ENCODE data around the gene ARMH1.
"Not testable (repeated sequence)": the region's sequence is repeated elsewhere in the genome, so short reads cannot be mapped to it uniquely, and the experiment has no call there.

Gene ARMH1

DNA sequence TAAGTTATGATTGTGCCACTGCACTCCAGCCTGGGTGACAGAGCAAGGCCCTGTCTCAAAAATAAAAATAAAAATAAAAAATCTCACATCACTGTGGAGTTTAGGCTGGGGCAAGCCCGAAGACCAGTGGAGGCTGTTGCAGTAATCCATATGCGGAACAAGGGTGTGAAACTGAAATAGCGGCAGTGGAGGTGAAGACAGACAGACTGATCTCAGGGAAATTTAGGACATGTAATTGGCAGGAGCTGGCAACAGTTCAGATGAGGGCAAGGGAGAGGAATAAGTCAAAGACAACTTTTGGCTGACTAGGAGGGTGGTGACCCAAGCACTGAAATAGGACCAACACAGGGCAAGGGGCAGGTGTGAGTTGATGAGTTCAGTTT, 8.4 kb downstream of the ARMH1 start:
- Histone ChIP-seq H3K4me1 (peaks cover 2% of the 10 kb centered on the region; the same call in 1 of the 2 replicates), H3K27me3 (ENCODE audit: low read depth) (no peaks in the 10 kb centered on the region), H3K36me3 (replicated peaks) (no peaks in the 10 kb centered on the region), H3K4me3 (no peak overlapping the region), H3K9me3 (no peaks in the 10 kb centered on the region; the same call in 1 of the 2 replicates)
- DNase-seq (ENCODE audit: low spot score in 2 of 2): no peak
- in situ Hi-C loops (cut with MboI; ENCODE audit: low sequenced_read_pairs): no loop called here

DNA sequence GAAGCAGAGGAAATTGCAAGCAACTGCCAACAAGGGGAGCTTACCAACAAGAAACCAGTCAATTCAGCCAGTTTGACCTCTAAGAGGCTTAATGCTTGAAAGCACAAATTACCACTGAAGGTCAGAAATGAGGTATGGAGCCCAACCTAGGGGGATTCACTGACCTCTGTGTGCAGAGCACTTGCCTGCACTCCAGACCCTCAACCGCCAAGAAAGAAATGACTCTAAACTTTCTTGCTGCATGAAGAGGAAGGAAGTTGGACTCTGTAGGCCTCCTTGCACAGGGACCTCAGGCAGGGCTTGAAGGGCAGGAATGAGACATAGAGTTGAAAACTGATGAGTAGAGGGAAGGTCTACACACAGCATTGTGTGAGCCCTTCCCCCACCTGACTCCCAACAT, 10.0 kb downstream of the ARMH1 start:
- no peak overlapping the region for H3K4me3 ChIP-seq
- H3K36me3 ChIP-seq (replicated peaks): no peaks in the 10 kb centered on the region
- in situ Hi-C loops (cut with MboI; ENCODE audit: low sequenced_read_pairs): no loop called here
- no peaks in the 10 kb centered on the region; the same call in 1 of the 2 replicates for H3K9me3 ChIP-seq
- H3K27me3 ChIP-seq (ENCODE audit: low read depth): no peaks in the 10 kb centered on the region
- H3K4me1 ChIP-seq: peaks cover 16% of the 10 kb centered on the region
- no peak for DNase-seq (ENCODE audit: low spot score in 2 of 2)

DNA sequence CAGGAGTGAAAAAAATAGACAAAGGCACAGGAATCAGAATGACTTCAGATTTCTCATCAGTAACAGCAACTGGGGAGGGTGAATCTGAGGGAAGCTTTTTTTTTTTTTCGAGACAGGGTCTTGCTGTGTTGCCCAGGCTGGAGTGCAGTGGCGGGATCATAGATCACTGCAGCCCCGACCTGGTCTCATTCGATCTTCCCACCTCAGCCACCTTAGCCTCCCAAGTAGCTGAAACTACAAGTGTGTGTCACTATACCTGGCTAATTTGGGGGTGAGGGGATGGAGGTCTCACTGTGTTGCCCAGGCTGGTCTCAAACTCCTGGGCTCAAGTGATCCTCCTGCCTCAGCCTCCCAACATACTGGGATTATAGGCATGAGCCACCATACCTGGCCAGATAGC, 10.7 kb downstream of the ARMH1 start:
- Histone ChIP-seq H3K36me3 (replicated peaks) (no peaks in the 10 kb centered on the region), H3K4me1 (peaks cover 23% of the 10 kb centered on the region), H3K27me3 (ENCODE audit: low read depth) (no peaks in the 10 kb centered on the region), H3K9me3 (no peaks in the 10 kb centered on the region; the same call in 1 of the 2 replicates), H3K4me3 (no peak overlapping the region)
- in situ Hi-C loops (cut with MboI; ENCODE audit: low sequenced_read_pairs): no loop called here
- DNase-seq (ENCODE audit: low spot score in 2 of 2): no peak

DNA sequence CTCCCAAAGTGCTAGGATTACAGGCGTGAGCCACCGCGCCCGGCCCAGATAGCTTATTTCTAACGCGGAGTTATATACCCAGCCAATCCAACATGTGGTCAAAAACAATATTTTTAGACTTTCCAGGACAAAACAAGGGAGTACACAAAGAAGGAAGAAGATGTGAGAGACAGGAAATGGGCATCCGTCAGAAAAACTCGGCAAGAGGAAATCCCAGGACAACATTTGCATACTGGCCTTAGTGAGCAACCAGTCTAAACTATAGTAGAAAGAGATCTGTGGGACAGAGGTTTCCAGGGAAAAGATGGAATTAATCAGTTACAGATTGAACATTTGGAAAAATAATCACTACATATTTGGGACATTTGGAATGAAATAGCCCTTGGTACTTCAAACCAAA, 11.4 kb downstream of the ARMH1 start:
- no peak for DNase-seq (ENCODE audit: low spot score in 2 of 2)
- no peak overlapping the region for H3K4me3 ChIP-seq
- no peaks in the 10 kb centered on the region; the same call in 1 of the 2 replicates for H3K9me3 ChIP-seq
- peaks cover 24% of the 10 kb centered on the region for H3K4me1 ChIP-seq
- in situ Hi-C loops (cut with MboI; ENCODE audit: low sequenced_read_pairs): no loop called here
- H3K36me3 ChIP-seq (replicated peaks): no peaks in the 10 kb centered on the region
- H3K27me3 ChIP-seq (ENCODE audit: low read depth): no peaks in the 10 kb centered on the region

DNA sequence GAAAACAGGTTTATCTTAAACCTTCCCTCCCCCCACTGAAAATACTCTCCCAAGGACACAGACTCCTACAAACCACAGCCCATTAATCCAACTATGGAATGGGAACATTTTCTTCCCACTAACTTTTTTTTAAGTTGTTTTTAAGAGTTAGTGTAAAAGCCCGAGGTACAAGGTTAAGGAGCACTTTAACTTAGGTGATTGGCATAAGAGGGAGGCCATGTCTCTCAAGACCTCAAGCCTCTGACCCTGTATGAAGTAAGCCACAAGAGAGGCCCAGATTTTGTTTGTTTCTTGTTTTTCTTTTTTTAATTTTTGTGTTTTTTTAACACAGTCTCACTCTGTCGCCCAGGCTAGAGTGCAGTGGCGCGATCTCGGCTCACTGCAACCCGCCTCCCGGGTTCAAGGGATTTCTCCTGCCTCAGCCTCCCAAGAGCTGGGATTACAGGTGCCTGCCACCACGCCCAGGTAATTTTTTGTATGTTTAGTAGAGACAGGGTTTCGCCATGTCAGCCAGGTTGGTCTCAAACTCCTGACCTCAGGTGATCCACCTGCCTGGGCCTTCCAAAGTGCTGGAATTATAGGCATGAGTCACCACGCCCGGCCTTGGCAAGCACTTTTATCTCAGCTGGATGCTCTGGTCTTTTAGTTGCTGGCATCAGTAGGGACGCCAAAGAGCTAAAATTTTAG, 14.4 kb downstream of the ARMH1 start:
- no peak for DNase-seq (ENCODE audit: low spot score in 2 of 2)
- Histone ChIP-seq H3K9me3 (no peaks in the 10 kb centered on the region), H3K27me3 (ENCODE audit: low read depth) (no peaks in the 10 kb centered on the region), H3K36me3 (replicated peaks) (no peaks in the 10 kb centered on the region), H3K4me3 (no peak overlapping the region), H3K4me1 (peaks cover 22% of the 10 kb centered on the region)
- in situ Hi-C loops (cut with MboI; ENCODE audit: low sequenced_read_pairs): no loop called here

DNA sequence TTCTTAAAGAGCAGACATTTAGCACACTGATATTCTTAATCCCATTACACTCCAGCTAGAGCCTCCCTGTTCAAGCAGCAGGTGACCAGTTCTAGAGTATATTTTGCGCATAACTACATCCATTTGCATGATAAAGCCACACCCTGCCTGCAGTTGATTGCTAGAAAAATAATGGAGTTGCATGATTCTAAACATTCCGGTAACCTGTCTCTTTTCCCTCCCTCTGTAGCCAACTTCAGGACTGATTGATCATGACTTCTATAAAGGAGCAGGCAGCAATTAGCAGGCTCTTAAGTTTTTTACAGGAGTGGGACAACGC, 14.9 kb downstream of the ARMH1 start:
- H3K4me1 ChIP-seq: peaks cover 22% of the 10 kb centered on the region
- H3K36me3 ChIP-seq (replicated peaks): no peaks in the 10 kb centered on the region
- H3K27me3 ChIP-seq (ENCODE audit: low read depth): no peaks in the 10 kb centered on the region
- no peaks in the 10 kb centered on the region for H3K9me3 ChIP-seq
- H3K4me3 ChIP-seq: no peak overlapping the region
- DNase-seq (ENCODE audit: low spot score in 2 of 2): peak; percentile 57 to 91
- in situ Hi-C loops (cut with MboI; ENCODE audit: low sequenced_read_pairs): no loop called here

DNA sequence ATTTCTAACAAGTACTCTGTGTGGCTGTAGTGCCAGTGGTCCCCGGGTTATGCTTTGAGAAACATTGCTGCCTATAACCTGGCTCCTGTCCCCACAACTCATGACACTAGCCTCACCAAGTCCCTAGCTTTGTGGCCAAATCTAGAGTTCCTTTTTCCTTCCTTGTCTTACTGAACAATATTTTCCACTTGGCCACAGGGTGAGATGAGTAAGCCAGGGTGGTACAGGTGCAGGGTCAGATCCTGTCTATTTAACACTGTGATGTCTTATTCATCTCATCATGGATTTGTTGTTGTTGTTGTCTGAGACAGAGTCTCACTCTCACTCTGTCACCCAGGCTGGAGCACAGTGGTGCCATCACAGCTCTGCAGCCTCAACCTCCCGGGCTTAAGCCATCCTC, 18.6 kb downstream of the ARMH1 start:
- DNase-seq (ENCODE audit: low spot score in 2 of 2): no peak
- no peaks in the 10 kb centered on the region for H3K27me3 ChIP-seq (ENCODE audit: low read depth)
- H3K4me1 ChIP-seq: peaks cover 22% of the 10 kb centered on the region
- in situ Hi-C loops (cut with MboI; ENCODE audit: low sequenced_read_pairs): no loop called here
- H3K4me3 ChIP-seq: no peak overlapping the region
- H3K36me3 ChIP-seq (replicated peaks): no peaks in the 10 kb centered on the region
- no peaks in the 10 kb centered on the region for H3K9me3 ChIP-seq

DNA sequence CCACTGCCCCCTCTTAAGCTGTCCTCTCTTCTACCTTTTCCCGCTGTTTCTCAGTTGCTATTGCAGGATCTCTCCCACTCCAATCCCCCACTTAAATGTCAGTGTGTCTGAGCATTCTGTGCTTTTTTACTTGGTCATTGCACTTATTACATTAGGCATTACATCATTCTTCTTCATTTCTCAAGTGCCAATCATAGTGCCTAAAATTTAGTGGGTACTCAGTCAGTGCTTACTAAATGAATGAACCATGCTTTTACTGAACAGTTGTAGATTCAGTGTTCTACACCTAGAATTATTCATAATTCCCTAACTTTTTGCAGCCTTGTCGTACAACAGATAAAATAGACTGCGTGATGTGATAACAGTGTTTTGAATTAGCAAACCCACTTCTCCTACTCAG, 19.4 kb downstream of the ARMH1 start:
- DNase-seq (ENCODE audit: low spot score in 2 of 2): no peak
- peaks cover 15% of the 10 kb centered on the region for H3K4me1 ChIP-seq
- in situ Hi-C loops (cut with MboI; ENCODE audit: low sequenced_read_pairs): no loop called here
- no peaks in the 10 kb centered on the region for H3K36me3 ChIP-seq (replicated peaks)
- no peaks in the 10 kb centered on the region for H3K9me3 ChIP-seq
- no peaks in the 10 kb centered on the region for H3K27me3 ChIP-seq (ENCODE audit: low read depth)
- H3K4me3 ChIP-seq: no peak overlapping the region

DNA sequence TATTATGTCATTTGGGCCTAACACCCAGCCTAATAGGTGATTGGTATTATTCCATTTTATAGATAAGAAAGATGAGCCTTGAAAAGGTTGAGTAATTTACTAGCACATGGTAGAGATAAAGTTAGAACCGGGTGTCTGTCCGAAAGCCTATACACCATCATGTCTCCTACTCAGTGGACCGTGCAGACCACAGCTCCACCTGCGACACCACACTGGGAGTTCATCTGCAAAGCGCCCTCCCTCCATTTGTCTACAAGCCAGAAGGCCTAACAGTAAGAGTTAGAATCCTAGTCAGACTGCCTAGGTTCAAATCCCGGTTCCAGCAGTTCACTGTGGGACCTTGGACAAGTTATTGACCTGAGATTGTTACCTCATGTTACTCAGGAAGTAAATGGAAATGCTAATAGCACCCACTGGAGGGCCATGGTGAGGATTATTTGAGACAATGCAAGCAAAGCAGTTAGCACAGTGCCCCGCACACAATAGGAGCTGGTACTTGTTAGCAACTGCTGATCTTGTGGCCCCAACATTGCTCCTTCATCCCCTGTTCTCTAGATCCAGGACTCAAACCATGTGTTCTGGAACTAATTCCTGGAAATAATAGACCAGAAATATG, 20.5 kb downstream of the ARMH1 start:
- Histone ChIP-seq H3K9me3 (no peaks in the 10 kb centered on the region), H3K27me3 (ENCODE audit: low read depth) (no peaks in the 10 kb centered on the region), H3K36me3 (replicated peaks) (no peaks in the 10 kb centered on the region), H3K4me1 (peaks cover 4% of the 10 kb centered on the region), H3K4me3 (no peak overlapping the region)
- in situ Hi-C loops (cut with MboI; ENCODE audit: low sequenced_read_pairs): no loop called here
- DNase-seq (ENCODE audit: low spot score in 2 of 2): no peak

DNA sequence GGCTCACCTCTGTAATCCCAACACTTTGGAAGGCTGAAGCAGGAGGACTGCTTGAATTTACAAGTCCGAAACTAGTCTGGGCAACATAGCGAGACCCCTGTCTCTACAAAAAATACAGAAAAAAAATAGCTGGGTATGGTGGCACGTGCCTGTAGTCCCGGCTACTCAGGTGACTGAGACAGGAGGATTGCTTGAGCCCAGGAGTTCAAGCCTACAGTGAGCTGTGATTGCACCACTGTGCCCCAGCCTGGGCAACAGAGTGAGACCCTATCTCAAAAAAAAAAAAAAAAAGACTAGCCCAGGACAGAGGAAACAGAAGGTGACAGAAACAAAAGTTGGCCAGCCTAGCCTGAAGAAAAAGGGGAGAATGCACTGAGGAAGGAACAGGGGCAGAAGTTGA, 21.2 kb downstream of the ARMH1 start:
- H3K36me3 ChIP-seq (replicated peaks): no peaks in the 10 kb centered on the region
- in situ Hi-C loops (cut with MboI; ENCODE audit: low sequenced_read_pairs): no loop called here
- H3K4me1 ChIP-seq: no peaks in the 10 kb centered on the region
- DNase-seq (ENCODE audit: low spot score in 2 of 2): no peak
- H3K4me3 ChIP-seq: no peak overlapping the region
- H3K27me3 ChIP-seq (ENCODE audit: low read depth): no peaks in the 10 kb centered on the region
- H3K9me3 ChIP-seq: no peaks in the 10 kb centered on the region

DNA sequence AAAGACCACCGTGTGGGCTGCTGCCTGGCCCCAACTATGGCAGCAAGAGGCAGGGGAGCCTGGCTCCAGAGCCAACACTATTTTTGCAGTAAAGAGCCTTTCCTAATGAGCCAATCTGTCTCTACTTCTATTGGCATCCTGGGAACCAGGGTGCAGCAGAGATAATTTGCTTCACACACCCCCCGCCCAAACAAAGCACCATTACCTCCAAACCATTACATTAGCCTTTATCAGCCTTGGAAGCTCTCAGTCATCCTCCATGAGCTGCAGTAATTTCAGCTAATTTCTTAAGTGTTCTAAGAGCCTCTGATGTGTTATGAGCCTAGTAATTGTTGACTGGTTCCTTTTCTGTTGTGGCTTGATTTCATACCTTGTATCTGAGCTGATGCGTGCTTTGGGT, 21.6 kb downstream of the ARMH1 start:
- no peak for DNase-seq (ENCODE audit: low spot score in 2 of 2)
- H3K9me3 ChIP-seq: no peaks in the 10 kb centered on the region
- no peaks in the 10 kb centered on the region for H3K36me3 ChIP-seq (replicated peaks)
- no peaks in the 10 kb centered on the region for H3K4me1 ChIP-seq
- no peaks in the 10 kb centered on the region for H3K27me3 ChIP-seq (ENCODE audit: low read depth)
- in situ Hi-C loops (cut with MboI; ENCODE audit: low sequenced_read_pairs): no loop called here
- no peak overlapping the region for H3K4me3 ChIP-seq

DNA sequence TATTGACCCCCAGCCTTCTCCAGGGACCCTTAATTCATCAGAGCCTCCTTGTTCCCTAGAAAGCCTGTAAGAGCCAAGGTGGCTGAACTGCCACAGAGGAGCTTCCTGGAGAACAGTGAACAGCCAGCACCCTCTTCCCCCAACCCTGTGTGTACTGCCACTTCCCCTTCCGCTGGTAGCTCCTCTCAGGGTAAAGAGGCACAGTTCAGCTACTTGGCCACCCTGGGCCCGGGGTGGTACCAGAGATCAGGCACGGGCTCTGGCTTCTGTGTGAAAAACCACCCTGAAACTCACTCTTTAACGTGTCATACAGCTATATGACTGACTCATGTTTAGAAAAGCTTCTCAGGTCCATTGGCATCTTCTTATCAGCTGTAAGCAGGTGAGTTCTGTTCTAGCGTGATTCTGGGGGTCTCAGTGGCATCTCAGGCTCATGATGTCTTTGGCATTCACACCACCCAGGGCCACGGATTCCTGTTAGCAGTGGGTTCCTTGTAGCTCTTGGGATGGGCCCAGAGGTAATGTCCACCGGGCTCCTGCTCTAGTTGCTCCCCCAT, 22.4 kb downstream of the ARMH1 start:
- H3K4me1 ChIP-seq: no peaks in the 10 kb centered on the region

DNA sequence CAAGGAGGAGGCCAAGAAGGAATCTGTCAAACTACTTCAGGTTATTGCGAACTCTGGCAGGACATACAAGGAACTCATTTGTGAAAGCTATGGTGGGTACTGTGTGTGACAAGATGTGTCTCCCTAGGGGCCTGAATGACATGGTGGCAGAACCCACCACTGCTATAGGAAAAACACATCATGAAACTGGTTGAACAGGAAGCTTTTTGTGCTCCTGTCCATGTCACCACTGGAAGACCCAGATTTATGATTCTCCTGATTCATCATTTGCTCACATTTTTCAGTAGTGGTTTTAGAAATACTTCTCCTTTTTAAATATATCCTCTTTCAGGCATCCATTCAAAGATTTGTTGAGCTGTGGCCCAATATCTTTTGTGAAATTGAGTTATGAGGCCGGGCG, 23.6 kb downstream of the ARMH1 start:
- Histone ChIP-seq H3K4me3 (no peak overlapping the region), H3K9me3 (no peaks in the 10 kb centered on the region), H3K4me1 (no peaks in the 10 kb centered on the region), H3K36me3 (replicated peaks) (no peaks in the 10 kb centered on the region), H3K27me3 (ENCODE audit: low read depth) (no peaks in the 10 kb centered on the region)
- DNase-seq (ENCODE audit: low spot score in 2 of 2): no peak
- in situ Hi-C loops (cut with MboI; ENCODE audit: low sequenced_read_pairs): no loop called here

More for the DNA sequence above, 22.4 kb downstream of the ARMH1 start:
- DNase-seq (ENCODE audit: low spot score in 2 of 2): no peak
- H3K4me3 ChIP-seq: no peak overlapping the region
- no peaks in the 10 kb centered on the region for H3K36me3 ChIP-seq (replicated peaks)
- no peaks in the 10 kb centered on the region for H3K27me3 ChIP-seq (ENCODE audit: low read depth)
- in situ Hi-C loops (cut with MboI; ENCODE audit: low sequenced_read_pairs): no loop called here
- no peaks in the 10 kb centered on the region for H3K9me3 ChIP-seq

DNA sequence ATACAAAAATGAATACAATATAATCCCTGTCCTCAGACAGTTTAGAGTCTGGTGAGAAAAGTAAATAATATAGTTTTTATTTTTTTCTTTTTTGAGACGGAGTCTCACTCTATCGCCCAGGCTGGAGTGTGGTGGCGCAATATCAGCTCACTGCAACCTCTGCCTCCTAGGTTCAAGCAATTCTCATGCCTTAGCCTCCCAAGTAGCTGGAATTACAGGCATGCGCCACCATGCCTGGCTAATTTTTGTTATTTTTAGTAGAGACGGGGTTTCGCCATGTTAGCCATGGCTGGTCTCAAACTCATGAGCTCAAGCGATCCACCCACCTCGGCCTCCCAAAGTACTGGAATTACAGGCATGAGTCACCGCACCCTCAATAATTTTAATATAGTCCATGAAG, 24.9 kb downstream of the ARMH1 start:
- H3K4me1 ChIP-seq; H3K27me3 ChIP-seq (ENCODE audit: low read depth); H3K36me3 ChIP-seq (replicated peaks); H3K4me3 ChIP-seq; in situ Hi-C loops (cut with MboI; ENCODE audit: low sequenced_read_pairs); DNase-seq (ENCODE audit: low spot score in 2 of 2); H3K9me3 ChIP-seq: not testable (repeated sequence)
